ENCODE measurements around the gene IL21R. TPM values are rescaled to one million over a fixed set of nuclear protein-coding genes. Genes with fewer than 3 reads are reported as not detected.

Gene IL21R
- total and polyA plus RNA-seq, 2 donors (not counting 3 experiments of a cell fraction or from before 2014, with no cell fraction given): 0.03 TPM; not detected in 1

DNA sequence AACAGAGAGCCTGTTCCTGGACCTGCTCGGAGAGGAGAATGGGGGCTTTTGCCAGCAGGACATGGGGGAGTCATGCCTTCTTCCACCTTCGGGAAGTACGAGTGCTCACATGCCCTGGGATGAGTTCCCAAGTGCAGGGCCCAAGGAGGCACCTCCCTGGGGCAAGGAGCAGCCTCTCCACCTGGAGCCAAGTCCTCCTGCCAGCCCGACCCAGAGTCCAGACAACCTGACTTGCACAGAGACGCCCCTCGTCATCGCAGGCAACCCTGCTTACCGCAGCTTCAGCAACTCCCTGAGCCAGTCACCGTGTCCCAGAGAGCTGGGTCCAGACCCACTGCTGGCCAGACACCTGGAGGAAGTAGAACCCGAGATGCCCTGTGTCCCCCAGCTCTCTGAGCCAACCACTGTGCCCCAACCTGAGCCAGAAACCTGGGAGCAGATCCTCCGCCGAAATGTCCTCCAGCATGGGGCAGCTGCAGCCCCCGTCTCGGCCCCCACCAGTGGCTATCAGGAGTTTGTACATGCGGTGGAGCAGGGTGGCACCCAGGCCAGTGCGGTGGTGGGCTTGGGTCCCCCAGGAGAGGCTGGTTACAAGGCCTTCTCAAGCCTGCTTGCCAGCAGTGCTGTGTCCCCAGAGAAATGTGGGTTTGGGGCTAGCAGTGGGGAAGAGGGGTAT, 39.3 kb upstream of the IL21R start:
- no peak overlapping the region for H2AFZ ChIP-seq (ENCODE audit: low read depth, low read length)
- H3K27me3 ChIP-seq (ENCODE audit: control insufficient read depth in 2 of 2, insufficient read depth in 2 of 2, low read length in 2 of 2): no peaks in the 10 kb centered on the region
- H4K20me1 ChIP-seq (replicated peaks; ENCODE audit: control insufficient read depth, extremely low read depth, insufficient read depth, low read length): no peaks in the 10 kb centered on the region
- no peaks in the 10 kb centered on the region for H3K9me3 ChIP-seq (replicated peaks; ENCODE audit: control insufficient read depth, insufficient read depth, low read length)
- no peak overlapping the region for H3K27ac ChIP-seq (ENCODE audit: insufficient read depth, low read depth, low read length)
- peaks cover 23% of the 10 kb centered on the region for H3K4me1 ChIP-seq (ENCODE audit: control insufficient read depth, extremely low read depth, insufficient read depth, low read length)
- H3K9ac ChIP-seq (replicated peaks; ENCODE audit: extremely low read depth, insufficient read depth, low read length): no peak overlapping the region
- H3K79me2 ChIP-seq (ENCODE audit: control insufficient read depth, insufficient read depth, low read length): no peaks in the 10 kb centered on the region
- no peak overlapping the region for H3K4me3 ChIP-seq (replicated peaks in 1 of 3; ENCODE audit: insufficient read depth in 1 of 3, low read depth in 1 of 3, low read length in 3 of 3)
- intact Hi-C loops (cut with micrococcal nuclease) (no loop called here), dilution Hi-C loops (cut with MboI; ENCODE audit: extremely low pct_ligation_motif_present, low sequenced_read_pairs) (no loop called here)
- no peaks in the 10 kb centered on the region for H3K9me1 ChIP-seq (replicated peaks; ENCODE audit: control insufficient read depth, extremely low read depth, insufficient read depth, low read length)
- DNase-seq (ENCODE audit: low read depth, low spot score) (no peak), FAIRE-seq (no peak)
- CTCF ChIA-PET: interaction anchor here (3.4 kb wide), 1 partner anchor 128 kb away, joined by 20 read pairs; no protein-coding TSS in a partner anchor
- POLR2A ChIA-PET: no interaction called here
- TF ChIP-seq POLR2A (IDR thresholded peaks at IDR 0.05; ENCODE audit: low read depth, low read length) (no peak), EZH2 (IDR thresholded peaks at IDR 0.05; ENCODE audit: borderline replicate concordance, low read depth, low read length, severe bottlenecking) (no peak), GATA2 (IDR thresholded peaks at IDR 0.05; ENCODE audit: insufficient read depth, insufficient read length, low read depth, low read length) (no peak), FOS (IDR thresholded peaks at IDR 0.05; ENCODE audit: borderline replicate concordance, insufficient read depth, low read length) (no peak), POLR2AphosphoS5 (IDR thresholded peaks at IDR 0.05; ENCODE audit: insufficient read depth, low read depth, low read length) (no peak), JUN (IDR thresholded peaks at IDR 0.05; ENCODE audit: borderline replicate concordance, insufficient read depth, insufficient read length, low read depth) (no peak), MYC (IDR thresholded peaks at IDR 0.05; ENCODE audit: low read depth, low read length) (no peak)
- TF ChIP-seq, protein P1, sequence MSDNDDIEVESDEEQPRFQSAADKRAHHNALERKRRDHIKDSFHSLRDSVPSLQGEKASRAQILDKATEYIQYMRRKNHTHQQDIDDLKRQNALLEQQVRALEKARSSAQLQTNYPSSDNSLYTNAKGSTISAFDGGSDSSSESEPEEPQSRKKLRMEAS (IDR thresholded peaks at IDR 0.05; ENCODE audit: insufficient read depth, insufficient read length): no peak
- TF ChIP-seq, protein P2, sequence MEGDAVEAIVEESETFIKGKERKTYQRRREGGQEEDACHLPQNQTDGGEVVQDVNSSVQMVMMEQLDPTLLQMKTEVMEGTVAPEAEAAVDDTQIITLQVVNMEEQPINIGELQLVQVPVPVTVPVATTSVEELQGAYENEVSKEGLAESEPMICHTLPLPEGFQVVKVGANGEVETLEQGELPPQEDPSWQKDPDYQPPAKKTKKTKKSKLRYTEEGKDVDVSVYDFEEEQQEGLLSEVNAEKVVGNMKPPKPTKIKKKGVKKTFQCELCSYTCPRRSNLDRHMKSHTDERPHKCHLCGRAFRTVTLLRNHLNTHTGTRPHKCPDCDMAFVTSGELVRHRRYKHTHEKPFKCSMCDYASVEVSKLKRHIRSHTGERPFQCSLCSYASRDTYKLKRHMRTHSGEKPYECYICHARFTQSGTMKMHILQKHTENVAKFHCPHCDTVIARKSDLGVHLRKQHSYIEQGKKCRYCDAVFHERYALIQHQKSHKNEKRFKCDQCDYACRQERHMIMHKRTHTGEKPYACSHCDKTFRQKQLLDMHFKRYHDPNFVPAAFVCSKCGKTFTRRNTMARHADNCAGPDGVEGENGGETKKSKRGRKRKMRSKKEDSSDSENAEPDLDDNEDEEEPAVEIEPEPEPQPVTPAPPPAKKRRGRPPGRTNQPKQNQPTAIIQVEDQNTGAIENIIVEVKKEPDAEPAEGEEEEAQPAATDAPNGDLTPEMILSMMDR (IDR thresholded peaks at IDR 0.05; ENCODE audit: extremely low read depth in 1 of 2, insufficient read depth in 1 of 2, low read depth in 1 of 2, low read length in 2 of 2): no peak
- H3K36me3 ChIP-seq (ENCODE audit: control insufficient read depth in 2 of 2, extremely low read depth in 1 of 2, insufficient read depth in 2 of 2, low read length in 2 of 2): peaks cover 10 to 33% of the 10 kb centered on the region in 2 experiments
- no peak overlapping the region for H3K4me2 ChIP-seq (ENCODE audit: insufficient read depth, low read length)
- no TSS peak for BruUV-seq (replicated peaks)
